Measurements from ENCODE around the gene HINFP. TPM values are rescaled to one million over a fixed set of nuclear protein-coding genes. Genes with fewer than 3 reads are reported as not detected.

The HINFP gene
- total and polyA plus RNA-seq, 9 of the 15 experiments (the other 6 are each of a cell fraction or from before 2014, with no cell fraction given), result 13.8 to 34.1 (median 22.5) TPM

DNA sequence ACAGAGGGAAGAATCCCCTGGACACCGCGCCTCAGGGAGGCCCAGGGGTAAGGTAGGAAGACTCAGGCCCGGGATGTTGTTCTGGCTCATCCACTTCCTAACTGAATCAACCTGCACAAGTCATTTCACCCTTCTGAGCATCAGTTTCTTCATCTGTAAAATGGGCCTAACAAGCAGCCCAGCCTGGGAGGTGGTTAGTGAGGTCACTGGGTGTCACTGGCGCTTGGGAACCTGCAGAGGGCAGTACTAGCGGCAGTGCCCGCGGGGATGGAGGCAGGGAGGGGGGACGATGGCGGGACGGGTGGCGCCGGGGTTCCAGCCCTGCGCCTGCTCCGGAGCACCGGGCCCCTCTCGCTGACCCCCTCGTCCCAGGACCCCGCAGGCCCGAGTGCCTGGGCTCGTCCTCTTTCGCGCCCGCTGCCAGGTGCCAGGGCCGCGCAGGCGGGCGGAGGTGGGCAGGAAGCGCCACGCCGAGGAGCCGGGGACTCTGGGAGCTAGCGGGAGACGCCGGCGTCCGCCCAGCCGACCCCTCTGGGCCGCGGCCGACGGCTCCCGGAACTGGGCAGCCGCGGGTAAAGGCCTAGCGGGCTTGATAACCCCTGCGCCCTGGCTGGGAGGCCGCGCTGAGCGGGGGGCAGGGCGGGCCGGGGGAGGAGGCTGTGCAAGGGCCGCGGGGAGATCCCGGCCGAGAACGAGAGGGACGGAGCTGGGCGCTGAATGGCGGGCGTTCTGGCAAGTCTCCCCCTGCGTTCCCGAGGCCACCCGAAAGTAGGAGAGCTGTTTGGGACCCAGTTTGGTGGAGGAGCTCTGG lies 47.3 kb downstream of the HINFP start, which contains the start of gene NLRX1 (continued):
- TF ChIP-seq PHF20 (IDR thresholded peaks at IDR 0.05; ENCODE audit: partially characterized antibody), result peak; percentile 49
- TF ChIP-seq MAZ (CRISPR knock-in tag; conservative IDR thresholded peaks at IDR 0.05 in 1 of 2, IDR thresholded peaks at IDR 0.05 in 1 of 2), result peak; percentile 49 to 62; a peak in 1 of 4 replicates
- peak; percentile 88 for TF ChIP-seq XRCC5 (IDR thresholded peaks at IDR 0.05; ENCODE audit: low read depth, low read length)
- TF ChIP-seq ZKSCAN1 (IDR thresholded peaks at IDR 0.05; ENCODE audit: low read depth, low read length), result 0 out of 2 replicates have a peak, but pooled peaks have one; percentile 14
- no peak for TF ChIP-seq ZNF146 (CRISPR knock-in tag; IDR thresholded peaks at IDR 0.05; ENCODE audit: unreplicated experiment)
- peak; percentile 99 for TF ChIP-seq SMARCA5 (IDR thresholded peaks at IDR 0.05)
- TF ChIP-seq, protein P1, sequence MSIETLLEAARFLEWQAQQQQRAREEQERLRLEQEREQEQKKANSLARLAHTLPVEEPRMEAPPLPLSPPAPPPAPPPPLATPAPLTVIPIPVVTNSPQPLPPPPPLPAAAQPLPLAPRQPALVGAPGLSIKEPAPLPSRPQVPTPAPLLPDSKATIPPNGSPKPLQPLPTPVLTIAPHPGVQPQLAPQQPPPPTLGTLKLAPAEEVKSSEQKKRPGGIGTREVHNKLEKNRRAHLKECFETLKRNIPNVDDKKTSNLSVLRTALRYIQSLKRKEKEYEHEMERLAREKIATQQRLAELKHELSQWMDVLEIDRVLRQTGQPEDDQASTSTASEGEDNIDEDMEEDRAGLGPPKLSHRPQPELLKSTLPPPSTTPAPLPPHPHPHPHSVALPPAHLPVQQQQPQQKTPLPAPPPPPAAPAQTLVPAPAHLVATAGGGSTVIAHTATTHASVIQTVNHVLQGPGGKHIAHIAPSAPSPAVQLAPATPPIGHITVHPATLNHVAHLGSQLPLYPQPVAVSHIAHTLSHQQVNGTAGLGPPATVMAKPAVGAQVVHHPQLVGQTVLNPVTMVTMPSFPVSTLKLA (conservative IDR thresholded peaks at IDR 0.05), result 0 out of 4 replicates have a peak, but pooled peaks of 1 of the 2 experiments have one; percentile 15
- TF ChIP-seq NR4A1 (CRISPR knock-in tag; IDR thresholded peaks at IDR 0.05), result no peak
- TF ChIP-seq NR4A1 (tag; IDR thresholded peaks at IDR 0.05), result peak; percentile 58; the same call in 1 of the 2 replicates
- TF ChIP-seq TAF1 (IDR thresholded peaks at IDR 0.05; ENCODE audit: control insufficient read depth, extremely low read depth, insufficient read depth, low read length, severe bottlenecking), result peak; percentile 22
- peak; percentile 27 to 61; a peak in 2 of 4 replicates for TF ChIP-seq NRF1 (conservative IDR thresholded peaks at IDR 0.05 in 1 of 2, IDR thresholded peaks at IDR 0.05 in 1 of 2)
- peak; percentile 48 for TF ChIP-seq NCOA4 (IDR thresholded peaks at IDR 0.05; ENCODE audit: partially characterized antibody)
- no peak for TF ChIP-seq ZNF217 (CRISPR knock-in tag; IDR thresholded peaks at IDR 0.05)
- TF ChIP-seq RUNX1 (IDR thresholded peaks at IDR 0.05; ENCODE audit: low read depth), result no peak
- TF ChIP-seq, protein P2, sequence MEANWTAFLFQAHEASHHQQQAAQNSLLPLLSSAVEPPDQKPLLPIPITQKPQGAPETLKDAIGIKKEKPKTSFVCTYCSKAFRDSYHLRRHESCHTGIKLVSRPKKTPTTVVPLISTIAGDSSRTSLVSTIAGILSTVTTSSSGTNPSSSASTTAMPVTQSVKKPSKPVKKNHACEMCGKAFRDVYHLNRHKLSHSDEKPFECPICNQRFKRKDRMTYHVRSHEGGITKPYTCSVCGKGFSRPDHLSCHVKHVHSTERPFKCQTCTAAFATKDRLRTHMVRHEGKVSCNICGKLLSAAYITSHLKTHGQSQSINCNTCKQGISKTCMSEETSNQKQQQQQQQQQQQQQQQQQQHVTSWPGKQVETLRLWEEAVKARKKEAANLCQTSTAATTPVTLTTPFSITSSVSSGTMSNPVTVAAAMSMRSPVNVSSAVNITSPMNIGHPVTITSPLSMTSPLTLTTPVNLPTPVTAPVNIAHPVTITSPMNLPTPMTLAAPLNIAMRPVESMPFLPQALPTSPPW (CRISPR knock-in tag; IDR thresholded peaks at IDR 0.05), result peak; percentile 84
- peak; percentile 38; the same call in 1 of the 2 replicates for TF ChIP-seq CTBP1 (IDR thresholded peaks at IDR 0.05; ENCODE audit: borderline replicate concordance)
- no peak for TF ChIP-seq PHTF2 (CRISPR knock-in tag; IDR thresholded peaks at IDR 0.05)
- TF ChIP-seq JUN (IDR thresholded peaks at IDR 0.05; ENCODE audit: borderline replicate concordance, low read depth, low read length), result no peak
- peak; percentile 53; the same call in 1 of the 2 replicates for TF ChIP-seq JUN (CRISPR knock-in tag; IDR thresholded peaks at IDR 0.05; ENCODE audit: borderline replicate concordance)
- TF ChIP-seq SPI1 (IDR thresholded peaks at IDR 0.05; ENCODE audit: borderline replicate concordance, low read depth, low read length), result no peak
- no peak for TF ChIP-seq L3MBTL2 (IDR thresholded peaks at IDR 0.05)
- peak; percentile 48; the same call in 1 of the 2 replicates for TF ChIP-seq POLR2A (conservative IDR thresholded peaks at IDR 0.05)
- peak; percentile 98 for TF ChIP-seq RBM25 (IDR thresholded peaks at IDR 0.05; ENCODE audit: low read depth, low read length, severe bottlenecking)
- no peak for TF ChIP-seq ZNF780A (CRISPR knock-in tag; IDR thresholded peaks at IDR 0.05)
- peak in 1 of 2 experiments; percentile 46; a peak in 2 of 4 replicates for TF ChIP-seq RAD21 (CRISPR knock-in tag; conservative IDR thresholded peaks at IDR 0.05 in 1 of 2, IDR thresholded peaks at IDR 0.05 in 1 of 2)
